SK-N-SH treated with all-trans-retinoic acid at 6 μM for 48 hours (cell line): ENCODE results near the gene SH3BP4.

Source experiments
- ATAC-seq: fragments of 200-7000 bp; cut with Tn5 transposase; 3 replicates; pipeline ENCODE4 v1.9.1; 2020; ENCODE audit warnings: mild to moderate bottlenecking, moderate library complexity
- BACH2 ChIP-seq: fragments of 250-450 bp; sonication (Bioruptor Pico); IDR thresholded peaks from 2 replicates; pipeline ENCODE4 v1.9.0; 2021; ENCODE audit warnings: mild to moderate bottlenecking, borderline replicate concordance
- CREB5 ChIP-seq: fragments of 250-450 bp; sonication (Bioruptor Pico); IDR thresholded peaks from 2 replicates; pipeline ENCODE4 v1.5.1; 2020; ENCODE audit warnings: low read depth, mild to moderate bottlenecking, moderate library complexity
- CSDC2 ChIP-seq: fragments of 250-450 bp; sonication (Bioruptor Pico); IDR thresholded peaks from 2 replicates; pipeline ENCODE4 v1.5.0; 2020; ENCODE audit warnings: mild to moderate bottlenecking, moderate library complexity
- CSRNP3 ChIP-seq: fragments of 250-450 bp; sonication (Bioruptor Pico); IDR thresholded peaks from 2 replicates; pipeline ENCODE4 v1.5.1; 2021; ENCODE audit warnings: mild to moderate bottlenecking, moderate library complexity
- ESRRG ChIP-seq: fragments of 250-450 bp; sonication (Bioruptor Pico); IDR thresholded peaks from 2 replicates; pipeline ENCODE4 v1.6.1; 2021; ENCODE audit warnings: mild to moderate bottlenecking
- GLIS3 ChIP-seq: fragments of 250-450 bp; sonication (Bioruptor Pico); IDR thresholded peaks from 2 replicates; pipeline ENCODE4 v1.5.0; 2020; ENCODE audit warnings: mild to moderate bottlenecking, moderate library complexity
- ISL1 ChIP-seq: fragments of 250-450 bp; sonication (Bioruptor Pico); IDR thresholded peaks from 2 replicates; pipeline ENCODE4 v2.1.2; 2022; ENCODE audit warnings: mild to moderate bottlenecking, moderate library complexity
- PATZ1 ChIP-seq: fragments of 250-450 bp; sonication (Bioruptor Pico); IDR thresholded peaks from 2 replicates; pipeline ENCODE4 v1.8.0; 2020; ENCODE audit warnings: mild to moderate bottlenecking, moderate library complexity, borderline replicate concordance
- POU6F1 ChIP-seq: fragments of 250-450 bp; sonication (Bioruptor Pico); IDR thresholded peaks from 2 replicates; pipeline ENCODE4 v1.8.0; 2021; ENCODE audit warnings: low read depth, mild to moderate bottlenecking, moderate library complexity, borderline replicate concordance
- PPARA ChIP-seq: fragments of 250-450 bp; sonication (Bioruptor Pico); IDR thresholded peaks from 2 replicates; pipeline ENCODE4 v1.5.0; 2020; ENCODE audit warnings: mild to moderate bottlenecking, borderline replicate concordance
- RARB ChIP-seq: fragments of 250-450 bp; sonication (Bioruptor Pico); IDR thresholded peaks from 2 replicates; pipeline ENCODE4 v1.8.0; 2021; ENCODE audit warnings: mild to moderate bottlenecking, moderate library complexity
- SNAI2 ChIP-seq: fragments of 250-450 bp; sonication (Bioruptor Pico); IDR thresholded peaks from 2 replicates; pipeline ENCODE4 v1.5.0; 2020; ENCODE audit warnings: mild to moderate bottlenecking, moderate library complexity
- TCF4 ChIP-seq: fragments of 250-450 bp; sonication (Bioruptor Pico); IDR thresholded peaks from 2 replicates; pipeline ENCODE4 v1.8.0; 2021; ENCODE audit warnings: mild to moderate bottlenecking, moderate library complexity, borderline replicate concordance
- TOX ChIP-seq: fragments of 250-450 bp; sonication (Bioruptor Pico); IDR thresholded peaks from 2 replicates; pipeline ENCODE4 v1.8.0; 2021; ENCODE audit warnings: mild to moderate bottlenecking, moderate library complexity, borderline replicate concordance
- TSHZ2 ChIP-seq: fragments of 250-450 bp; sonication (Bioruptor Pico); IDR thresholded peaks from 2 replicates; pipeline ENCODE4 v1.5.0; 2020; ENCODE audit warnings: mild to moderate bottlenecking, moderate library complexity
- ZC3H10 ChIP-seq: fragments of 250-450 bp; sonication (Bioruptor Pico); IDR thresholded peaks from 2 replicates; pipeline ENCODE4 v1.5.1; 2021; ENCODE audit warnings: mild to moderate bottlenecking, moderate library complexity
- ZFP3 ChIP-seq: fragments of 250-450 bp; sonication (Bioruptor Pico); IDR thresholded peaks from 2 replicates; pipeline ENCODE4 v1.5.0; 2020; ENCODE audit warnings: mild to moderate bottlenecking, moderate library complexity
- ZFP30 ChIP-seq: fragments of 450-650 bp; formaldehyde crosslinking; IDR thresholded peaks from 2 replicates; pipeline ENCODE4 v1.5.0; 2022; ENCODE audit warnings: mild to moderate bottlenecking, moderate library complexity
- ZNF565 ChIP-seq: fragments of 450-650 bp; formaldehyde crosslinking; conservative IDR thresholded peaks from 2 replicates; pipeline ENCODE4 v1.5.0; 2020; ENCODE audit warnings: low read depth, mild to moderate bottlenecking, moderate library complexity
- ZNF70 ChIP-seq: fragments of 450-650 bp; formaldehyde crosslinking; IDR thresholded peaks from 2 replicates; pipeline ENCODE4 v1.5.0; 2020; ENCODE audit warnings: mild to moderate bottlenecking, moderate library complexity
- ZNF8 ChIP-seq: fragments of 450-650 bp; formaldehyde crosslinking; IDR thresholded peaks from 2 replicates; pipeline ENCODE4 v1.5.0; 2020; ENCODE audit warnings: mild to moderate bottlenecking, moderate library complexity

SH3BP4 gene

GRCh38 chr2:235096447-235096846 lies 144.6 kb downstream of the SH3BP4 start:
- TF ChIP-seq ISL1 (CRISPR knock-in tag): no peak
- TF ChIP-seq ZFP3 (CRISPR knock-in tag): no peak
- no peak for TF ChIP-seq CSDC2 (CRISPR knock-in tag)
- no peak for TF ChIP-seq TSHZ2 (CRISPR knock-in tag)
- no peak for TF ChIP-seq CSRNP3 (CRISPR knock-in tag)
- no peak for TF ChIP-seq GLIS3 (CRISPR knock-in tag)
- no peak for TF ChIP-seq ZNF565 (CRISPR knock-in tag)
- TF ChIP-seq POU6F1 (CRISPR knock-in tag): no peak
- no peak for TF ChIP-seq BACH2 (CRISPR knock-in tag)
- no peak for TF ChIP-seq PATZ1 (CRISPR knock-in tag)
- TF ChIP-seq ZC3H10 (CRISPR knock-in tag): no peak
- no peak for TF ChIP-seq RARB (CRISPR knock-in tag)
- no peak for TF ChIP-seq TOX
- no peak for TF ChIP-seq ZNF8 (CRISPR knock-in tag)
- TF ChIP-seq ZNF70 (CRISPR knock-in tag): no peak
- no peak for TF ChIP-seq ESRRG (CRISPR knock-in tag)
- TF ChIP-seq SNAI2 (CRISPR knock-in tag): no peak
- no peak for TF ChIP-seq PPARA
- TF ChIP-seq CREB5 (CRISPR knock-in tag): no peak
- TF ChIP-seq ZFP30 (CRISPR knock-in tag): no peak
- TF ChIP-seq, all 23 proteins: peak for 0
- ATAC-seq: no peak

- ATAC-seq: no peak
- TF ChIP-seq ZFP3 (CRISPR knock-in tag) (no peak), ISL1 (CRISPR knock-in tag) (no peak), POU6F1 (CRISPR knock-in tag) (no peak), CREB5 (CRISPR knock-in tag) (no peak), CSDC2 (CRISPR knock-in tag) (no peak), ZC3H10 (CRISPR knock-in tag) (no peak), TCF4 (no peak), PPARA (no peak), GLIS3 (CRISPR knock-in tag) (no peak)
Observed at GRCh38 chr2:235097196-235097595, 145.4 kb downstream of the SH3BP4 start.
